HG03571 (cell line): Measurements from ENCODE around the gene ZNF385C.

Experiments
- ATAC-seq: cut with Tn5 transposase; IDR thresholded peaks from one replicate; pipeline ENCODE4 v1.9.1; 2021; ENCODE audit not compliant: unreplicated experiment

Gene ZNF385C

DNA sequence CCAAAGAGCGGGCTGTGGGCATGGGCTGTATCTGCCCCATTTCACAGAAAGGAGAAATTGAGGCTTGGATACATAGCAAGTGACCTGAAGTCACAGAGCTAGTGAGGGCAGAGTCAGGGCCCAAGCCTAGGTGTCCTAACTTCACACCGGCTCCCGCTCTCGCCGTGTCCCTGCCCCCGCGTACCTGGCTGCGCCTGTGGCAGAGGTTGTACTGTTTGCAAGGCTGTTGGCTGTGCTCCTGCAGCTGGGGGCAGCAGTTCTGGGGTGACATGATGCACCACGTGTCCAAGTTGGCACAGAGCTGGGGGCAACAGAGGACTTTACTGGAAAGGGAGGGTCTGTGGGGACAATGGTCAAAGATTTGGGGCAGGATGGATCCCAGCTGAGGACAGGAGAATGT is 10.8 kb upstream of the ZNF385C start:
- no peak for ATAC-seq

DNA sequence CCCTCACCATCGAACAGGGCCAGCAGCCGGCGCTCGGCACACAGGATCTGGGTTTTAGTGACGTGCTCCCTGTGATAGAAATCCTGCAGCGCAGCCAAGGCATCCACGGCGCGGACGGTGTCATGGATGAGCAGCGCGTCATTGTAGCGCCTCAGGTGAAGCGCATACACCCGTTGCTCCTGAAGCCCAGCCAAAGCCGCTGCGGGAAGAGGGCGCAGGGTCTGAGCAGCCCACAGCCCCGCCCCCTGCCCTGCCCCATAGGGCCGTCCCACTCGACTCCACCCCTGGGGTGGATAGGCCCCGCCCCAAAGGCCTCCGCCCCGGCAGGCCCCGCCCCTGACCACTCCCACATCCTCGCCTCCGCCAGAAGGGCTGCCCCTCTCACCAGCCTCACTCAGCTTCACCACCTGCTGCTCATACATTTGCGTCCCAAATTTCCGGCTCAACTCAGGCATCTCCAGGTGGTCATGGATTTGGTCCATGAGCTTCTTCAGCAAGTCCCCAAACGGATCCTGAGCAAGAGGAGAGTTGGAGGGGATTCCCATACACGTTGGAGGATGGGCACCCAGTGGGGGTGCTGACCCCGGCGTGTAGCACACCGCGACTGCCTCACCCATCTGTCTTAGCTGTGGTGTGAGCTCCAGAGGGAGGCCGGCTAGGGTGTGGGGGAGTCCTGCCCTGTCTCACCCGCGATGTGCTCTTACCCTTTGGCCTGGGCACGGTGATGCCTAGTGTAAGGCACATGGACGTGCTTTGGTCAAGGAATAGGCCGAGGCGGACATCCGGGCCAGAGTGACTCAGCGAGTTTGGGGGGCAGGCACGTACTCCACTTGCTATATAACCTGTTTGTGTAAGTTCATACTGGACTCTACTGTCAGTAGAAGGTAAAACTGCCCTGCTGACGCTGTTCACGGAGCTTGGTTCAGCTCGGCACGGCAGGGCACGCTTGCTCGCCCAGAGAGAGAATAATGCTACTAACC is 9.6 kb upstream of the ZNF385C start:
- peak; percentile 59 for ATAC-seq

DNA sequence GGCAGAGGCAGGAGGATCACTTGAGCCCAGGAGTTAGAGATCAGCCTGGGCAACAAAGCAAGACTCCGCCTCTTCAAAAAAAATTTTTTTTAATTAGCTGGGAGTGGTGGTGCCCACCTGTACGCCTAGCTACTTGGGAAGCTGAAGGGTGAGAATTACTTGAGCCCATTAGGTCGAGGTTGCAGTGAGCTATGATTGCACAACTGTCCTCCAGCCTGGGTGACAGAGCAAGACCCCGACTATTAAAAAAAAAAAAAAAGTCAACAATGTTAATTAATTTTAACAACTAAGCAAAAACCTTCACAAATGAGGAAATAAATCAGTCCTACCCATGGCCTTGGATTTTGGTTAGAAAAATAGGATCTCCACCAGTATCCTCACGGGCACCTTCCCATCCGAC is 8.9 kb upstream of the ZNF385C start:
- no peak for ATAC-seq

DNA sequence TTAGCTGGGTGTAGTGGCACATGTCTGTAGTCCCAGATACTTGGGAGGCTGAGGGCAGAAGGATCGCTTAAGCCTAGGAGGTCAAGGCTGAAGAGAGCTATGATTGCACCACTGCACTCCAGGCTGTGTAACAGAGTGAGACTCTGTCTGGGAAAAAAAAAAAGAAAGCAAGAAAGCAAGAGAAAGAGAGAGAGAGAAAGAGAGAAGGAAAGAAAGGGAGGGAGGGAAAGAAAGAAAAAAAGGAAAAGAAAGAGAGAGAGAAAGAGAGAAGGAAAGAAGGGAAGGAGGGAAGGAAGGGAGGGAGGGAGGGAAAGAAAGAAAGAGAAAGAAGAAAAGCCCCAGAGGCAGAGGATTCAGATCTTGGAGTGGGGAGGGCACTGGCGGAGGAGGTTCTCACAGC is 7.7 kb upstream of the ZNF385C start:
- no peak for ATAC-seq

DNA sequence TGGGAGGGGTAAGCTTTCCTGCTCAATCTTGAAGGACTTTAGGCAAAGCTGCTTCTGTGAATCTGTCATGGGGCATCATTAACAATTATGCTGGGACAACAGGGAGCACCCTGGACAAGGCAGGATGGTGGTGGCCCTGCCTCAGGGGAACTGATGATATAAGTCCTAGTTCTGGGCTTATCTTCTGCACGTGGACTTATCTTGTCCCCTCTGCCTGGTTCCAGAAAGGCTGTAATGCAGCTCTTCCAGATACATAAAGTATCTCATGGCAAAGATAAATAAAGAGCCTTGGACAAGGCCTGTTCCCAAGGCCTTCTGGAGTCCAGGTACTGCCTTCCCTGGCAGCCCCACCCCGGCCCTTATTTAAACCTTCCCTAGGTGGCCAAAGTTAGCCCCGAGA is 6.0 kb upstream of the ZNF385C start:
- ATAC-seq = no peak

DNA sequence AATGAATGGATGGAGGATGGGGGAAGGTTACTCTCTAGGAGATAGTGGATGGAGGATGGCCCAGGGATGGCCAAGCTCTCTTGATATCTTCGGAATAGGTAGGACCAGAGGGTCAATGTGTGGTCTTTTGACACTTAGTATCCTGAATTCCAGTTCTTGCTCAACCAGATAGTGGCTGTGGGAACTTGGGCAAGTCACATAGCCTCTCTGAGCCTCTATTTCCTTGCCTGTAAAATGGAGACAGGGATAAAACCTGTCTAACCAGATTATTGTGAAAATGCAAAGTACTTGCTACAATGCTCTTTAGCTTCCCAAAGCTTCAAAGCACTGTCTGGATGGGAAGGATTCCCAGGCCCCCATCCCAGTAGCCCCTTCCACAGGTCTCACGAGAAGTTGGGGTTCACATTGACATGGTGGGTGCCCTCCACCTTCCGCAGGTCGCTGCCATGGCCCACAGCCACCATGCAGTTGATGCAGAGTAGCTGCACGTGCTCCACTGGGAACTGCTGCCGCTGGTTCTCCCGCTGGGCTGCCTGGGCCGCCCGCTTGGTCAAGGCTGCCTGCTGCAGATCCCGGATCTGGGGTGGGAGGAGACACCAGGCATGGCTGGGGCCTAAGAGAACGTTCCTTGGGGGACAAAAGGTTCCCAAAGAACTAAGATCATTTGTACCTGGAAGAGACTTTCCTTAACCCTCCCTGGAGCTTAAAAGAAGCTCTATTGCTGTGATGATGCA is 5.1 kb upstream of the ZNF385C start:
- no peak for ATAC-seq

DNA sequence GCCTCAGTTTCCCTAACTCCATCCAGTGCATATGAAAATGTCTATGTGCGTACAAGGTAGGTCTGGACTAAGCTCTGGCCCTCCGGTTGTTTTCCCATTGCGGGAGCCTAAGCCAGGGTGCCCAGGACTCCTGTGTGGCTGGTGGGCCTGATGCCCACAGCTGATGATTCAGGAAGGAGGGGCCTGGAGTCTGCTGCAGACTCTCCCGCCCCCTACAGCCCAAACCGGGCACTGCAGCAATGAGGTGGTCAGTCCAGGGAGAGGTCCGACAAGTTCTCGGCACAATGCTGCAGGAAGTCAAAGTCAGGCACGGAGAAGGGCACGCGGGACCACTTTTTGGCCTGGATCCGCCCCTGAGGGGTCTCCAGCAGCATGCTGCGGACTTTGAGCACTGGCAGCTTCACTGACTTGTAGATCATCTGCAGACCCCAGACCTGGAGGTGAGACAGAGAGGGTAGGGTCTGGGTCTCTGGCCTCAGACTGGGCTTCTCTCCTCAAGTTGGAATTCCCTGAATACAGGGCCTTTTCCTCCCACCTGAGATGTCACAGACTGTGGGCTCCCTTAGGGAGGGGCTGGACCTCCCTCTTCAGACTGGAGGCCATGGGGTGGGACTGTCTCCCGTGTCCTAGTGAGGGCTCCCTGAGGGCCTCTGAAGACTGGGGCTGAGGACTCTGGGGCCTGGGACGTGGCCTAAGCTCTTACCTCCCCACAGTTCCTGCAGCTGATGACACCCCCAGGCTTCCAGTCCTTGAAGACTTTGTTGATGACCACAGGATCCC is 3.4 kb upstream of the ZNF385C start:
- no peak for ATAC-seq

DNA sequence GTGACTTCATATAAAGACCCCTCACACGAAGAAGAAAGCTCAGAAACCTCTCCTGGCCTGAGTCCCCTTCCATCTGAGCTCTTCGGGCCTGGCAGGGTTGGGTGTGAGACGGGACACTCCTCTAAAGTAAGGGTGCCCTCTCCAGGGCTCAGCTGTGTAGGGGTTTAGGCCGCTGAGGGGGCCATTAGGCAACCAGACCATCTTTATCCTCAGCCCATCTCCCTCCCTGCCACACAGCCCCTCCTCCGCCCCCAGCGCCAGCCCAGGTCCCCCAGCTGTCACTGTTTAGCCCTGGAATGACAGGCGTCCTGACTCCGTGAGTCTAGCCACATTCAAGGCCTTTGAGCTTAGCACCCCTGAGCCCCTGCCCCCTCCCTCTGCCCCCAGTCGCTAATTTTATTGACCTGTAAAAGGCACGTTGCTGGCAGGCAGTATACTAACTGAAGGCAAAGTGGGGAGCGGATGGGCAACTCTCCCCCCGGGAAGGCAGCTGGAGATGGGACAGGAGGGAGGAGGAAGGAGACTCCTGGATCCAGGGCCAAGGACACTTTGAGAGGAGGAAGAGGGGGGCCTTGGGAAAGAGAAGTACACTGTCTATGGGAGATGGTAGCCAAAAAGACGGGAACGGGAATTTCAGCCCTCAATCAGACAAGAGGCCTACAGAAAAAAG is 592 bp upstream of the ZNF385C start:
- ATAC-seq = no peak

DNA sequence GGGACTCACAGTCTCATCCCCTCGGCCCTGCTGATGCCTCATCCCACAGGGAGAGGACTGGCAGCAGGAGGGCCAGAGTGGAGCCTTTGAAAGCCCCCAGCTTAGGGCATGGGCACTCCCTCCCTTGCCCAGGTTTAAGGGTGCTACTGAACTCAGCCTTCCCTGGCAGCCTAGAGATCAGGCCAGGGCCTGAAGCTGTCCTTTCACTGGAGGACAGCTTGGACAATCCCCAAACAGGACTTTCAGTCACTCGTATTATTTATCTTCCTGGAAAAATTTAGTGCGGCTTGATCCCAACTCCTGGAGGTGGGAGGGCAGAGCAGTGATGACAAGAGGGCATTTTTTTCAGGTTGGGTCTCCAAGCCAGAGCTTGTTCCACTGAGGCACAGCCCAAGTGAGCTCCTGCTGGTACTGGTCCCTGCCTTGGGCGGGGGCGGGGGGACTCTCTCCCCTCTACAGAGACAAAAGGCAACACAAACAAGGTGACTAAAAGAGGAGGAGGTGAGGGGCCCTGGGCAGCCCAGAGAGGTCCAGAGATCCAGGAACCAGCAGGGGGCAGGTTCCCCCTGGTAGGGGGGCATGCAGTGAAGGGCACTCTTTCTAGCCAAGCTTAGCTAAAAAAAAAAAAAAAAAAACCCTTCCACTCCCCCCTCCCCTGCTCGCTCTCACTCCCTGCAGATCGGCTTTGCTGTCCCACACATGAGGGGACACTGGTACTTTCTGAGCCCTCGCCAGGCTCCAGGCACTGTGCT is 1.7 kb downstream of the ZNF385C start:
- no peak for ATAC-seq

DNA sequence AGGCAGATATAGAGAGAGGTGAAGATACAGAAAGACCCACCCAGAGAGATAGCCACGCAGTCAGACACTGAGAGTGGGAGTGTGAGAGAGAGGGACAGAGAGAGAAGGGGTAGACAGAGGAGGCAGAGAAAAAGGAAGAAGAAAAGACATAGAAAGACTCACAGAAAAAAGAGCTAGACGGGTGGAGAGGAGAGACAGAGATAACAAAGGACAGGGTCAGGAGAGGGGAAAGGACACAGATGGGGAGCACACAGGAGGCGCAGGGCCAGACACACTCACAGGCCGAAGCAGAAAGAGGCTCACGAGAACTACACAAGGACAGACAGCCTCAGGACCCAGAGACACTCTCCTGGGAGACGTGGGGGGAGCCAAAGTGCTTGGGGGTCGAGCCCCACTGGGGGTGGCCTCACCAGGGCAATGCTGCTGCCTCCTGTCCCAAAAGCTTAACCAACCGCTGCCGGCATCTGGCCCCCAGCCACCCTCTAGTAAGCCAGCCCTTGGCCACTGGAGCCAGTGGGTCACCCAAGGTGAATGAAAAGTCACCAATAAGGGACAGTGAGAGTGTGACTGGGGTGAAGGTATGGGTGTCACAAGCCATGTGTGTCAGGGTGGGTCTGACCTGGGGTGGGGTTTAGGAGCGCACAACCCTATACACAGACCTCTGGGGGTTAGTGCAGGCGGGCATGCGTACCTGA is 3.8 kb downstream of the ZNF385C start:
- ATAC-seq = no peak

DNA sequence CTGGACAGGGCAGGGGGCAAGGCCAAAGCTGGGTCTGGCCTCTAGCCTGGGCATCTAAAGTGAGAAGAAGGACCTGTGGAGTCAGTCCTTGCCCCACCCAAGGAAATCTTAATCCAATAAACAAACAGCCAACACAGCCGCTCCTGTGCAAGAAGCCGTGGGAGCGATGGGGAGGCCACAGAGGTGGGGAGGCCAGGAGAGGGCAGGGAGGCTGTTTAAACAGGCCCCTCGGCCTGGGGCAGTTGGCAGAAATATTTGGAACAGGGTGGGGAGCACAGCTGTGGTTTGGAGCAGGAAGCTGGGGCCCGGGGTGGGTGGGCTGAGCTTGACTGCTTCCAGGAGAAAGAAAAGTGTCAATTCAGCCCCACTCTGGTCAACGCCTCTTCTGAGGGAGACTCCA is 5.3 kb downstream of the ZNF385C start:
- no peak for ATAC-seq

DNA sequence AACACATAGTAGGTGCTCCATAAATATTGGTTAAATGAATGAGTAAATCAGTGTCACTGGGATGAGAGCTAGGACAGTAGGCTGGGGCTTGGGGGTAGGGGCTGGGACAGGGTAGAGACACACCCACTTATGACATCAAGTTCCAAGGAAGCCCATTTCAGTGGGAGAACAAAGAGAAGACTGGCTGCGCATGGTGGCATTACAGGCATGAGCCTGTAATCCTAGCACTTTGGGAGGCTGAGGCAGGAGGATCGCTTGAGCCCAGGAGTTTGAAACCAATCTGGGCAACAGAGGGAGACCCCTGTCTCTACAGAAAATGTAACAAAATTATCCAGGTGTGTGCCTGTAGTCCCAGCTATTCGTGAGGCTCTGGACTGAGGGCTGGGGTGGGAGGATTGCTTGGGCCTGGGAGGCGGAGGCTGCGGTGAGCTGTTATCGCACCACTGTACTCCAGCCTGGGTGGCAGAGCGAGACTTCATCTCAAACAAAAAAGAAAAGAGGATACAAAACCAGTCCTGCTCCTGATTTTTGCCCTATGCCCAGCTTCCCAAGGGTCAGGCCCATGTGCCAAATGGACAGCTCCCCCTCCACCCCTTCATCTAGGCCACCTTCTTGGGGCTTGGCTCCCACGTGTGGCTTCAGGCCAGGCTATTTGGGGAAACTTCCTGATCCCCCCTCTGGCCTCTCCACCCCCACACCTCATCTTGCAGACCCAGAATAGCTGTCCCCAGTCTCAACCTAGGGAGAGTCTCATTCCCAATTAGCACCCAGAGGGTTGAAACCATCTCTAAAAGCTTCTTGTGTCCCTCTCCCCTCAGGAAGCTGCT is 7.1 kb downstream of the ZNF385C start:
- no peak for ATAC-seq

DNA sequence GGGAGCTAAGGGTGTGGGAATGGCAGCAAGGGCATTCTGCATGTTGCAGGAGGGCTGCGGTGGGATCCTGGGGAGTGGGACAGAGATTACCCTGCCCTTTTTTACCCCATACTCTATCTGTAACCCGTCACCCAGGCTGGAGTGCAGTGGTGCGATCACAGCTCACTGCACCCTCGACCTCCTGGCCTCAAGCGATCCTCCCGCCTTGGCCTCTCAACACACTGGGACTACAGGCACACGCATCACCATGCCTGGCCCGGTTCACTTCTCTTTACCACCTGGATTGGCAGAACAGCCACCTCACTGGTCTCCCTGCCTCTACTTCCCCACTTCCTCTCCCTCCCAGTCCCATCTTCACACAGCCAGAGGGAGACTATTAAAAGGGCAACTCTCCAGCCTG is 9.5 kb downstream of the ZNF385C start:
- ATAC-seq = no peak

DNA sequence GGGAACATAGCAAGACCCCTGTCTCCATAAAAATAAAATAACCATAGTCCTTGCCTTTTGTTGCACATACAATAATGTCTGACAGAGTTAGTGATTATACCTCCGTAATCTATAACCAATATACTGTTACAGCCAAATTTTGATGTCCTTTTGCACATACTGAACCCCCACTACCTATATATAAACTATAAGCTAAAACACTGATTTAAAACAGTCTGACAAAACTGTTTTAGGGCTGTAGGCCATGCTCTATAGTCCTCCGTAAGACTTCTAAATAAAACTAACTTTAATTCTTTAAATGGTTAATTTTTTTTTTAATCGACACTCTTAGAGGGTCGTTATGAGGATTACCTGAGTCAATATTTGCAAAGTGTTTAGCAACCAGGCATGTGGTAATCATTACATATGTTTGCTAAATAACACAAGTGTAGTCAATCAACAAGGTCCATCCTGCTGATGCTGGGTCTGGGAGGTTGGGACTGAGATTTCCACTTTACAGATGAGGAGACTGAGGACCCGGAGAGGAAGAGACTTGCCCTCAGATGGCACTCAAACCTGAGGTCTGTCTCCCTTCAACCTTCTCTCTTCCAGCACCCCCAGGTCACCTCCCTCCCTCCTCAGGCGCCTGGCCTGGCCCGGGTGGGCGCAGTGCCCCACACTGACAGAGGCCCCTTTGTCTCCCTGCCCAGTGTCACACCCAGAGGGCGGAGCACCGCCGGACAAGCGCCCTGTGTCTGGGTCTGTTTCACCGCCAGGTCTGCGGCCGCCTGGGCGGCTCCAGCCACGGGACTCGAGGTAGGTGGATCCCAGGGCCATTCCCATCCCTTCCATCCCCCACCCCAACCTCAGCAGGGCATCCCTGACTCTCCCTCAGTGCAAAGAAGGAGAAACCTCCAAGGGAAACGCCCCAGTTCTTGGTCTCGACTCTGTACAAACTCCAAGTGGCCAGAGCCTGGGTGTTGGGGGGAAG is 10.3 kb downstream of the ZNF385C start:
- ATAC-seq = no peak

DNA sequence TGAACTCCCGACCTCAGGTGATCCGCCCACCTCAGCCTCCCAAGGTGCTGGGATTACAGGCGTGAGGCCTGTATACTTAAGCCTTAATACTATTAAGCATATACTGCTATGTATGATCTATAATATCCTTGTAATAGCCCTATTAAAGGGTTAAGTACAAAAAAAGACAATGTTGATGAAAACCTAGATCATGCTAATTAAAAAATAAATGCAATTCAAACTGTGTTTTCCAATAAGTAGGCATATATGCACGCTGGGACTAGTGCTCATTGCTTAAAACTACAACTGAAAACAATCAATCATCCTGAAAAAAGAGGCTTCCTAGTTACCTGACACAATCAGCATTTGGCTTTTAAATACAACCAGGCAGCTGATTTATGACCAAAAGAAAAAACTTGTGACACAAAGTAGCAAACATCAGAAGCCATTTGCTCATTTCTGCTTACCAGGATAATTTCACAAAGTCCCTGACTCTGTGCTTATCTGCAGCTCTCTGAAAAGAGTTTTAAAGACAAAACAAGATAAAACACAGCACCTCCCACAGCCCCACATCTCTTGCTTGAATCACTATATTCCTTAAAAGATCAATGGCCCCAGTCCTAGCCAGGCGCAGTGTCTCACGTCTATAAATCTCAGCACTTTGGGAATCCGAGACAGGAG is 11.1 kb downstream of the ZNF385C start:
- no peak for ATAC-seq

DNA sequence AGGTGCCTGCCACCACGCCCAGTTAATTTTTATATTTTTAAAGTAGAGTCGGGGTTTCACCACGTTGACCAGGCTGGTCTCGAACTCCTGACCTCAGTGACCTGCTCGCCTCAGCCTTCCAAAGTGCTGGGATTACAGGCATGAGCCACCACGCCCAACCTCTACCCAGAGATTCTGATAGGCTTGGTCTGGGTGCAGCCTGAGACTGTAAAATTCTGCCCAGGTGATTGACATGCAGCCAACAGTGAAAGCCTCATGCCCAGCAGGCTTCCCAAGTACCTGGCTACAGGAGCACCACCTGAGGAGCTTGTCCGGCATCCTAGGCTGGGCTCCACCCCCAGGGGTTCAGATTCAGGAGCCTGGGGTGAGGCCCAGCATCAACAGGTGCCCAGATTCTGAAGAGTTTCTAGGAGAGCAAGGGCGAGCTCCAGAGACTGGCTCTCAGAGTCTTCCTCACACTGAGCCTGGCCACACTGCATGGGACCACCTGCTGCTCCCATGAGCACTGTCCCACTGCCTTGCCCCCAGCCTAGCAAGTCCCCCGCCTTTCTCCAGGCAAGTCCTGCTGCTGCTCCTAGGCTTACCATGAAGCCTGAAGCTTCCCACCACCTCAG is 16.6 kb downstream of the ZNF385C start:
- ATAC-seq = no peak

DNA sequence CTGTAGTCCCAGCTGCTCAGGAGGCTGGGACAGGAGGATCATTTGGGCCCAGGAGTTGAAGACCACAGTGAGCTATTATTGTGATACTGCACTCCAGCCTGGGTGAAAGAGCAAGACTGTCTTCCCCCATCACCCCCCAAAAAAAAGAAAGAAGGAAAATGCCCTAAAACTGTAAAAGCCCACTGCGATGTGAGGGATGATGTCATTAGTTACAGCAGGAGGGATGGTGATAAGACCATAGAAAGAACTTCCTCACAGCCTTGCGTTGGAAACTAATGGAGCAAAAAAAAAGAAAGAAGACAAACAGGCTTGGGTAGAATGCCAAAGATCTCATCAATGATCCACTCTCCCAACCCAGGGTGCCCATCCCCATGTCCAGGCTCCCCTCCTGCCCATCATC is 18.7 kb downstream of the ZNF385C start:
- ATAC-seq = no peak
